Central memory CD8-positive, alpha-beta T cell (primary cell): ENCODE measurements around the gene PRPF40A.

Experiments
- ATAC-seq: fragments of 150-1000 bp; cut with Tn5 transposase; replicated peaks from 2 replicates; pipeline ENCODE4 v1.10.0; 2022; ENCODE audit warnings: mild to moderate bottlenecking, moderate FRiP score, moderate number of reproducible peaks; ENCODE audit not compliant: poor library complexity, severe bottlenecking; ENCODE audit errors: extremely low read depth
- DNase-seq, 2 donors: peaks; one replicate each; pipeline ENCODE4 v3.0.0; 2021; ENCODE audit warnings: low spot score in 2 of 2
- H3K27ac Mint-ChIP-seq: one replicate; pipeline ENCODE4 v1.8.0; 2022; ENCODE audit warnings: low read depth, mild to moderate bottlenecking, moderate library complexity, mixed read lengths
- H3K27me3 Mint-ChIP-seq: one replicate; pipeline ENCODE4 v1.8.0; 2022; ENCODE audit warnings: mixed read lengths
- H3K36me3 Mint-ChIP-seq: one replicate; pipeline ENCODE4 v1.8.0; 2022; ENCODE audit warnings: mild to moderate bottlenecking, moderate library complexity, mixed read lengths; ENCODE audit not compliant: insufficient read depth
- H3K4me1 Mint-ChIP-seq: one replicate; pipeline ENCODE4 v1.8.0; 2022; ENCODE audit warnings: mixed read lengths
- H3K4me3 Mint-ChIP-seq: one replicate; pipeline ENCODE4 v1.8.0; 2022; ENCODE audit warnings: mild to moderate bottlenecking, moderate library complexity, mixed read lengths
- H3K9me3 Mint-ChIP-seq: one replicate; pipeline ENCODE4 v1.8.0; 2022; ENCODE audit warnings: mixed read lengths

The PRPF40A gene

GRCh38 chr2:152606941-152607340 is 110.3 kb downstream of the PRPF40A start:
- DNase-seq (no peak), ATAC-seq (no peak)
- H3K27me3 Mint-ChIP-seq = peaks cover 9% of the 10 kb centered on the region
- H3K9me3 Mint-ChIP-seq = no peaks in the 10 kb centered on the region
- peaks cover 5% of the 10 kb centered on the region for H3K4me1 Mint-ChIP-seq
- no peaks in the 10 kb centered on the region for H3K36me3 Mint-ChIP-seq
- H3K27ac Mint-ChIP-seq = no peak overlapping the region
- H3K4me3 Mint-ChIP-seq = no peak overlapping the region

GRCh38 chr2:152606081-152606480 is 111.2 kb downstream of the PRPF40A start:
- no peaks in the 10 kb centered on the region for H3K9me3 Mint-ChIP-seq
- DNase-seq (no peak), ATAC-seq (no peak)
- H3K27ac Mint-ChIP-seq = no peak overlapping the region
- H3K4me3 Mint-ChIP-seq = no peak overlapping the region
- peaks cover 9% of the 10 kb centered on the region for H3K27me3 Mint-ChIP-seq
- H3K36me3 Mint-ChIP-seq = no peaks in the 10 kb centered on the region
- H3K4me1 Mint-ChIP-seq = no peaks in the 10 kb centered on the region

GRCh38 chr2:152603166-152603565 is 114.1 kb downstream of the PRPF40A start:
- no peaks in the 10 kb centered on the region for H3K4me1 Mint-ChIP-seq
- peaks cover 9% of the 10 kb centered on the region for H3K27me3 Mint-ChIP-seq
- H3K4me3 Mint-ChIP-seq = no peak overlapping the region
- no peak overlapping the region for H3K27ac Mint-ChIP-seq
- no peak for DNase-seq
- H3K36me3 Mint-ChIP-seq = no peaks in the 10 kb centered on the region
- H3K9me3 Mint-ChIP-seq = no peaks in the 10 kb centered on the region
- no peak for ATAC-seq

GRCh38 chr2:152602750-152603149 is 114.5 kb downstream of the PRPF40A start:
- H3K36me3 Mint-ChIP-seq = no peaks in the 10 kb centered on the region
- H3K27me3 Mint-ChIP-seq = peaks cover 9% of the 10 kb centered on the region
- no peak overlapping the region for H3K27ac Mint-ChIP-seq
- no peaks in the 10 kb centered on the region for H3K4me1 Mint-ChIP-seq
- no peak overlapping the region for H3K4me3 Mint-ChIP-seq
- no peaks in the 10 kb centered on the region for H3K9me3 Mint-ChIP-seq
- DNase-seq = no peak
- ATAC-seq = no peak
